ENCODE data around the gene FTSJ1. TPM values are rescaled to one million over a fixed set of nuclear protein-coding genes. Genes with fewer than 3 reads are reported as not detected.
A peak's percentile ranks its signal among the peaks of the same experiment; 100 is the strongest.

Gene FTSJ1
- total and polyA plus RNA-seq, 4 donors = 18.2 to 48.3 (median 44.8) TPM

- ATAC-seq (ENCODE audit: insufficient read depth, low FRiP score) = no peak
- Histone ChIP-seq H3K27ac (ENCODE audit: low read depth in 1 of 2, low read length in 1 of 2) (peak overlapping the region; percentile 73 to 86), H3K27me3 (ENCODE audit: control insufficient read depth in 3 of 3, insufficient read depth in 3 of 3, low read length in 2 of 3) (no peaks in the 10 kb centered on the region), H3K36me3 (ENCODE audit: control insufficient read depth in 4 of 4, insufficient read depth in 4 of 4, low read length in 4 of 4) (no peaks in the 10 kb centered on the region), H3K4me3 (peak overlapping the region; percentile 76), H3K9ac (ENCODE audit: insufficient read depth in 1 of 2, low read length in 2 of 2) (peak overlapping the region in 1 of 2 donors; percentile 71), H3K9me3 (ENCODE audit: control insufficient read depth in 4 of 4, insufficient read depth in 3 of 4, low read length in 3 of 4) (peaks cover 0 to 6% (median 0%) of the 10 kb centered on the region in 4 donors), H3K4me1 (ENCODE audit: control insufficient read depth in 5 of 5, insufficient read depth in 5 of 5, low read length in 5 of 5) (peaks cover 0 to 4% (median 0%) of the 10 kb centered on the region in 5 donors)
- DNase-seq = no peak
- TF ChIP-seq CTCF (IDR thresholded peaks at IDR 0.05; ENCODE audit: control extremely low read depth, extremely low read depth) = no peak
- WGBS, 2 donors = 7 to 35% methylated on average over 10 to 16 of the region's 16 CpGs
Measured at GRCh38 chrX:48509245-48509590, 33.2 kb downstream of the FTSJ1 start.

GRCh38 chrX:48509619-48510018 lies 33.6 kb downstream of the FTSJ1 start:
- Histone ChIP-seq H3K4me3 (peak overlapping the region; percentile 76), H3K27ac (ENCODE audit: low read depth in 1 of 2, low read length in 1 of 2) (no peak overlapping the region), H3K4me1 (ENCODE audit: control insufficient read depth in 5 of 5, insufficient read depth in 5 of 5, low read length in 5 of 5) (peaks cover 0 to 4% (median 0%) of the 10 kb centered on the region in 5 donors), H3K36me3 (ENCODE audit: control insufficient read depth in 4 of 4, insufficient read depth in 4 of 4, low read length in 4 of 4) (no peaks in the 10 kb centered on the region), H3K9ac (ENCODE audit: insufficient read depth in 1 of 2, low read length in 2 of 2) (peak overlapping the region in 1 of 2 donors; percentile 71), H3K9me3 (ENCODE audit: control insufficient read depth in 4 of 4, insufficient read depth in 3 of 4, low read length in 3 of 4) (peaks cover 0 to 6% (median 0%) of the 10 kb centered on the region in 4 donors), H3K27me3 (ENCODE audit: control insufficient read depth in 3 of 3, insufficient read depth in 3 of 3, low read length in 2 of 3) (no peaks in the 10 kb centered on the region)
- TF ChIP-seq CTCF (IDR thresholded peaks at IDR 0.05; ENCODE audit: control extremely low read depth, extremely low read depth) = no peak
- no peak for DNase-seq
- 70 to 76% methylated on average over 9 to 11 of the region's 11 CpGs for WGBS, 2 donors
- no peak for ATAC-seq (ENCODE audit: insufficient read depth, low FRiP score)

- Histone ChIP-seq H3K27ac (ENCODE audit: low read depth in 1 of 2, low read length in 1 of 2) (no peak overlapping the region), H3K9ac (ENCODE audit: insufficient read depth in 1 of 2, low read length in 2 of 2) (no peak overlapping the region), H3K4me3 (no peak overlapping the region), H3K4me1 (ENCODE audit: control insufficient read depth in 5 of 5, insufficient read depth in 5 of 5, low read length in 5 of 5) (peaks cover 0 to 4% (median 0%) of the 10 kb centered on the region in 5 donors), H3K9me3 (ENCODE audit: control insufficient read depth in 4 of 4, insufficient read depth in 3 of 4, low read length in 3 of 4) (peaks cover 0 to 6% (median 0%) of the 10 kb centered on the region in 4 donors), H3K27me3 (ENCODE audit: control insufficient read depth in 3 of 3, insufficient read depth in 3 of 3, low read length in 2 of 3) (no peaks in the 10 kb centered on the region), H3K36me3 (ENCODE audit: control insufficient read depth in 4 of 4, insufficient read depth in 4 of 4, low read length in 4 of 4) (peaks cover 0 to 4% (median 0%) of the 10 kb centered on the region in 4 donors)
- TF ChIP-seq CTCF (IDR thresholded peaks at IDR 0.05; ENCODE audit: control extremely low read depth, extremely low read depth) = no peak
- DNase-seq (peak in 1 of 3 donors; percentile 5), ATAC-seq (ENCODE audit: insufficient read depth, low FRiP score) (no peak)
- 66 to 81% methylated on average over 3 to 4 of the region's 4 CpGs for WGBS, 2 donors
Measured at GRCh38 chrX:48511560-48511959, 35.6 kb downstream of the FTSJ1 start.

GRCh38 chrX:48512371-48512935 lies 36.5 kb downstream of the FTSJ1 start:
- Histone ChIP-seq H3K27me3 (ENCODE audit: control insufficient read depth in 3 of 3, insufficient read depth in 3 of 3, low read length in 2 of 3) (no peaks in the 10 kb centered on the region), H3K4me1 (ENCODE audit: control insufficient read depth in 5 of 5, insufficient read depth in 5 of 5, low read length in 5 of 5) (peaks cover 0 to 4% (median 0%) of the 10 kb centered on the region in 5 donors), H3K9me3 (ENCODE audit: control insufficient read depth in 4 of 4, insufficient read depth in 3 of 4, low read length in 3 of 4) (peaks cover 0 to 6% (median 0%) of the 10 kb centered on the region in 4 donors), H3K27ac (ENCODE audit: low read depth in 1 of 2, low read length in 1 of 2) (no peak overlapping the region), H3K36me3 (ENCODE audit: control insufficient read depth in 4 of 4, insufficient read depth in 4 of 4, low read length in 4 of 4) (peaks cover 0 to 5% (median 0%) of the 10 kb centered on the region in 4 donors), H3K4me3 (no peak overlapping the region), H3K9ac (ENCODE audit: insufficient read depth in 1 of 2, low read length in 2 of 2) (no peak overlapping the region)
- no peak for DNase-seq
- WGBS, 2 donors = 88 to 99% methylated on average over 17 to 20 of the region's 20 CpGs
- TF ChIP-seq CTCF (IDR thresholded peaks at IDR 0.05; ENCODE audit: control extremely low read depth, extremely low read depth) = no peak
- ATAC-seq (ENCODE audit: insufficient read depth, low FRiP score) = no peak
